Fibroblast of mammary gland (primary cell): ENCODE measurements around the gene FHAD1.
"Not testable (repeated sequence)": the region's sequence is repeated elsewhere in the genome, so short reads cannot be mapped to it uniquely, and the experiment has no call there.

ENCODE experiments used
- DNase-seq: peaks from one replicate; pipeline ENCODE4 v3.0.0-alpha.2; 2010; ENCODE audit warnings: low read depth
- H3K4me3 ChIP-seq: 2 replicates; pipeline ENCODE4 v1.5.1; 2011; ENCODE audit warnings: low read depth, mild to moderate bottlenecking, low read length, moderate library complexity; ENCODE audit not compliant: control insufficient read depth
- TF ChIP-seq, protein P1 (sequence below): conservative IDR thresholded peaks from 2 replicates; pipeline ENCODE4 v1.5.1; 2011; ENCODE audit warnings: low read depth, low read length, inconsistent platforms; ENCODE audit not compliant: control insufficient read depth, insufficient read depth

FHAD1 gene

DNA sequence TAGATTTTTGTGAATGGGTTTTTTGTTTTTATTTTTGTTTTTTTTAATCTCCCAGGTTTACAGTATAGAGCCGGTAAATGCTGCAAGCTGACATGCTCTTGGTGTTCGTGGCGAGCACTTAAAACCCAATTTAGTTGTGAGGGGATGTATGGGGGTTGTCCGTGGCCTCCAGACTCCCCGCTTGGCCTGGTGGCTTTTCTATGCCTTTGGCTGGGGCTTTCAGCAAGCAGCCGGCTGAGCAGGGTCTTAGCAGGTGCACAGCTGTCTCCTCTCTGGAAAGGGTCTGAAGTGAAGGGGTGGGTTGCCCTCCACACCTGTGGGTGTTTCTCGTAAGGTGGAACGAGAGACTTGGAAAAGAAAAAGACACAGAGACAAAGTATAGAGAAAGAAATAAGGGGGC lies 131.7 kb downstream of the FHAD1 start:
- H3K4me3 ChIP-seq, result no peak overlapping the region
- TF ChIP-seq, protein P1, sequence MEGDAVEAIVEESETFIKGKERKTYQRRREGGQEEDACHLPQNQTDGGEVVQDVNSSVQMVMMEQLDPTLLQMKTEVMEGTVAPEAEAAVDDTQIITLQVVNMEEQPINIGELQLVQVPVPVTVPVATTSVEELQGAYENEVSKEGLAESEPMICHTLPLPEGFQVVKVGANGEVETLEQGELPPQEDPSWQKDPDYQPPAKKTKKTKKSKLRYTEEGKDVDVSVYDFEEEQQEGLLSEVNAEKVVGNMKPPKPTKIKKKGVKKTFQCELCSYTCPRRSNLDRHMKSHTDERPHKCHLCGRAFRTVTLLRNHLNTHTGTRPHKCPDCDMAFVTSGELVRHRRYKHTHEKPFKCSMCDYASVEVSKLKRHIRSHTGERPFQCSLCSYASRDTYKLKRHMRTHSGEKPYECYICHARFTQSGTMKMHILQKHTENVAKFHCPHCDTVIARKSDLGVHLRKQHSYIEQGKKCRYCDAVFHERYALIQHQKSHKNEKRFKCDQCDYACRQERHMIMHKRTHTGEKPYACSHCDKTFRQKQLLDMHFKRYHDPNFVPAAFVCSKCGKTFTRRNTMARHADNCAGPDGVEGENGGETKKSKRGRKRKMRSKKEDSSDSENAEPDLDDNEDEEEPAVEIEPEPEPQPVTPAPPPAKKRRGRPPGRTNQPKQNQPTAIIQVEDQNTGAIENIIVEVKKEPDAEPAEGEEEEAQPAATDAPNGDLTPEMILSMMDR, result no peak
- no peak for DNase-seq

DNA sequence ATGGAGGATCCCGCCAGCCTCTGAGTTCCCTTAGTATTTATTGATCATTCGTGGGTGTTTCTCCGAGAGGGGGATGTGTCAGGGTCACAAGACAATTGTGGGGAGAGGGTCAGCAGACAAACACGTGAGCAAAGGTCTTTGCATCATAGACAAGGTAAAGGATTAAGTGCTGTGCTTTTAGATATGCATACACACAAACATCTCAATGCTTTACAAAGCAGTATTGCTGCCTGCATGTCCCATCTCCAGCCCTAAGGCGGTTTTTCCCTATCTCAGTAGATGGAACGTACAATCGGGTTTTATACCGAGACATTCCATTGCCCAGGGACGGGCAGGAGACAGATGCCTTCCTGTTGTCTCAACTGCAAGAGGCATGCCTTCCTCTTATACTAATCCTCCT lies 132.1 kb downstream of the FHAD1 start:
- H3K4me3 ChIP-seq, DNase-seq: not testable (repeated sequence)

DNA sequence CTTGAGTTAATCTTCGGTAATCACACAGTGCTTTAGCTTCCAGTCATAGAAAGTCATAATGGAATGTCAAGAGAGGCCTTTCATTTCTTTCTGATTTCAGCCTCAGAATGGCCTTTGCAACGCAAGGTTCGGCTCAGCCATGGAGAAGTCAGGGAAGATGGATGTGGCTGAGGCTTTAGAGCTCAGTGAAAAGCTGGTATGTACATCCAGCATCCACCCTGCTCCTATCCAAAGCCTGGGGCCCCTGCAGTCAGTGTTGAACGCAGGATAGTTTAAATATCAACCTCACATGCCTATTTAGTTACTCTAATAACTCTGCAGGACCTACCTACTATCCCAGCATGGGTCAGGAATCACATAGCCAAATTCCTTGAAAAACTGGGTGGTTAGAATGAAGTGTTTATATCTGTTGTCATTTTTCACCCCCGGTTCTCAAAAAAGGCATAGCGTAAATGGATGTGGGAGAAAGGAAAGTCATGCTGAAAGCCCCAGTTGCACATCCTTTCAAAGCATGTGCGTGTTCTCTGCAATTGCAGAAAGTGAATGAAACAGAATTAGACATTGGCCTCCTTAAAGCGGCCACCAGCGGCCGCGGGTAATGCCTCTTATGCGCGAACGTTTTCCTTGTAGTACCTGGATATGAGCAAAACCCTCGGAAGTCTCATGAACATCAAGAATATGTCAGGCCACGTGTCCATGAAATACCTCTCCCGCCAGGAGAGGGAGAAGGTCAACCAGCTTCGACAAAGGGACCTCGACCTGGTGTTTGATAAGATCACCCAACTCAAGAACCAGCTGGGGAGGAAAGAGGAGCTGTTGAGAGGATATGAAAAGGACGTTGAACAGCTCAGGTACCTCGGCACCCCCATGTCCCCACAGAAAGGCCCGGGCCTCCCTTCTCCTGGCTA lies 133.8 kb downstream of the FHAD1 start:
- TF ChIP-seq, protein P1, result no peak
- no peak overlapping the region for H3K4me3 ChIP-seq
- DNase-seq, result no peak

DNA sequence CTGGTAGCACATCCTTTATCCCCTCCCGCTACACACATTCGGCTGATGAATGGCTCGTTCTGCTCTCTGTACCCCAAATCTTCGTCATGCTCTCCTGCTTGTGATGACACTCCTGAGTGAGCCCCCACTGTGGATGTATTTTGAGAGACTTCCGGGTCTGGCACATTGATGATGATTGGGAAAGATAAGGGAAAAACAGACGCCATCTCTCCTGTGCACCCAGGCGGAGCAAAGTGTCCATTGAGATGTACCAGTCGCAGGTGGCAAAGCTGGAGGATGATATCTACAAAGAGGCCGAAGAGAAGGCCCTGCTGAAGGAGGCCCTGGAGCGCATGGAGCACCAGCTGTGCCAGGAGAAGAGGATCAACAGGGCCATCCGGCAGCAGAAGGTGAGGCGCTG lies 134.8 kb downstream of the FHAD1 start:
- TF ChIP-seq, protein P1, result no peak
- no peak overlapping the region for H3K4me3 ChIP-seq
- DNase-seq, result no peak

DNA sequence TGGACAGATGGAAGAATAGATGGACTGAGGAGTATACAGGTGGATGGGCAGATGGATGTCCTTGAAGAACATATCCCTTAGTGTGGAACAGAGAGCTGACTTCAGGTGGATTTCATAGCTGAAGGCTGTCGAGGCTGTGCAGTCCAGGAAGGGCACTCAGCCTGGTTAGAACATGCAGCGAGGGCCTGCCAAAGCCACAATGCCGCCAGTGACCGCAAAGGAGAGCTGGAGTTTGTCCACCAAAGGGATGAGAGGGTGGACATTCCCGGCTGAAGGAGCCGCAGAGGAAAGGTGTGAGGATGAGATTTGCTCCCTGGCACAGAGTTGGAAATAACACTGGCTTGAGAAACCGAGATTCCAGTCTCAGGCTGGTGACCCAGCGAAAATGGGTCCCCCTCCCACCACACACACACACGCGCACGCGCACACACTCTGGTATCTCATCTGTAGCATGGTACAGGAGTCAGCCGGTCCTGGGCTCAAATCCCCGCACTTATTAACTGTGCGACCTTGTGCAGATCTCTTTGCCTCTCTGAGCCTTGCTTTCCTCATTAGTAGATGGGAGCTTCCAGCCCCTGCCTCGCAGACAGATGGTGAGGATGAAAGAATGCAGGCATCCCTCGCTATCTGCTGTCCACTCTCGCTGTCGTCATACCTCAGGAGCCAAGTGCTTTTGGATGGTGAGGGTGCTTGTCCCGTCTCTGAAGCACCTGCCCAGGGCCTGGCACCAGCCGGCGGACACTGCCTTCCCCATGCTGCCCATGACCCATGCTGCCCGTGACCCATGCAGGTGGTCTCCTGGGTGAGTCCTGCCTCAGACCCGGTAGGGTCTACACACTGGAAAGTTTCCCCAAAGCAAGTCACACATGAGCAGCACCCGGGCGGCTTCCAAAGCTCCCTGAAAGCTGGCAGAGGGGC lies 135.8 kb downstream of the FHAD1 start:
- no peak for DNase-seq
- TF ChIP-seq, protein P1, result no peak

DNA sequence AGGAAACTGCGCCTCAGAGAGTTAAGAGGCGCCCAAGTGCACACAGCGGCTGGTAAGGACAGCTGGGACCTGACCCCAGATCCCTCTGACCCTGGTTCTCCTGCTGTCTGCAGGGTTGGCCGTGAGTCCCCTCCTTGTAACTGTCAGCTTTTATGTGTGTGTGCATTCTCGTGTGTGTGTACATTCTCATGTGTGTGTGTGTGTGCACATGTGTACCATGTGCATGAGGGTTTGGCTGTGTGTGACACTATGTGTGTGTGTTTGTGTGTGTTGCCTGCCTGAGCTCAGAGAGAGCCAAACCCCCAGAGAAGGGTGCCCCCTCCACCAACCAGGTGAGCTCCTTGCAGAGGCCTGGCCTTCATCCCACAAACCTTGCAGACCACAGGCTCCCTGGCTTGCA lies 136.8 kb downstream of the FHAD1 start:
- no peak overlapping the region for H3K4me3 ChIP-seq
- DNase-seq, result no peak
- TF ChIP-seq, protein P1, result no peak

More for the DNA sequence above, 135.8 kb downstream of the FHAD1 start:
- H3K4me3 ChIP-seq, result no peak overlapping the region
